HG03139 (cell line): ENCODE results near the gene TBRG4.

Experiments
- ATAC-seq: cut with Tn5 transposase; IDR thresholded peaks from one replicate; pipeline ENCODE4 v1.9.1; 2021; ENCODE audit not compliant: unreplicated experiment

Gene TBRG4

DNA sequence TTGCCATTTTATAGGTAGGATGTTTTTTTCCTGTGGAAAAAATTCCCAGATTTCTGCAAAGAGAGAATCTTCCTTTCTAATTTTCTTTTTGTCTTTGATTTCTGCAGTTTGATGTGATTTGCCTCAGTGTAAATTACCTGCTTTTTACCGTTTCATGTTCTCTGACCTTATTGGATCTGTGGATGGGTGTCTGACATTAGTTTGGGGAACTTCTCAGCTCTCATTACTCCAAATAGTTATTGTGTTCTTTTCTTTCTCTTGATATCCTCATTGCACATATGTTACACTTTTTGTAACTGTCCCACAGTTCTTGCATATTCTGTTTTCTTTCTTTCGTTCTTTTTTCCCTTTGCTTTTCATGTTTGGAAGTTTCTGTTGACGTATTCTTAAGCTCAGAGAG, 51.2 kb downstream of the TBRG4 start:
- no peak for ATAC-seq

DNA sequence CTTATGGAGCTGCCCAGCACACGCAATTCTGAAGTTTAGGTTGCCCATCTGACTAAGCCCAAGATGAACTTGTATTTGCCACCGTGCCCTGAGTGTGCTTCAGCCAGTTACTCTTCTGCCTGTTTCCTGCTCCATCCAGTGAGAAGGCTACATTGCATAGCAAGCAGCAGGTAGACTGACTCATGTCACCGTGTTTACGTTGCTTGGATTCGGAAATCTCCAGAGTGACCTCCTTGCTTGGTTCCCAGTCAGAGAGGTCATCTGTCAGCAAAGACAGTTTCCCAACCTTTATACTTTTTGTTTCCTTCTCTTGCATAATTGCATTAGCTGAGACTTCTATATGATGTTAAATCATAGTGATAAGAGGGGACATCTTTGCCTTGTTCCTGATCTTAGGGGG, 53.6 kb downstream of the TBRG4 start:
- ATAC-seq: no peak

GRCh38 chr7:45055594-45056219, 55.8 kb downstream of the TBRG4 start:
- no peak for ATAC-seq

GRCh38 chr7:45055016-45055415, 56.5 kb downstream of the TBRG4 start:
- ATAC-seq: no peak

- no peak for ATAC-seq
Observed at GRCh38 chr7:45054442-45054841, 57.1 kb downstream of the TBRG4 start.

- ATAC-seq: no peak
Observed at GRCh38 chr7:45053941-45054340, 57.6 kb downstream of the TBRG4 start.

GRCh38 chr7:45053401-45053800, 58.1 kb downstream of the TBRG4 start:
- ATAC-seq: no peak

DNA sequence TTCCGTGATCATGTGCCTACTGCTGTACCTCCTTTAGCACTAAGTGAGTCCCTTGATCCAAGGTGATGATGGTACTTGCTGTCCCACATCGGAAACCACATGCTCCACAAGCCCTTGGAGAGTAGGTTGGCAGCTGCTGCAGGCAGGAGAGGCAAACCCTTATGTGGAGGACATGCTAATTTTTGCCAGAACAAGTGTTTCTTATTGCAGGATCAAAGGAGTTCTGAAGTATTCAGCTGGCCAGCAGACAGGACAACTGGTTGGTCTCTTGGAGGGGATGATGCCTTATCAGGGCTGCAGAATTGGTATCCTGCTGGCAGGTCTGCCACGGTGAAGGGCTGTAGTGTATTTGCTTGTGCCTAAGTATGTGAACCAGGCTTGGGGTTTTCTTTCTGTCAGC, 59.5 kb downstream of the TBRG4 start:
- ATAC-seq: no peak

- no peak for ATAC-seq
Observed at GRCh38 chr7:45050198-45050597, 61.3 kb downstream of the TBRG4 start.
